Heart right ventricle (tissue), 16 donors: ENCODE results near the gene CDC37. TPM values are rescaled to one million over a fixed set of nuclear protein-coding genes. Genes with fewer than 3 reads are reported as not detected.
A peak's percentile ranks its signal among the peaks of the same experiment; 100 is the strongest.

Source experiments
- ATAC-seq, 8 donors: fragments of 200-7000 bp; cut with Tn5 transposase; one replicate each; pipeline ENCODE4 v1.9.1; 2020; ENCODE audit warnings: mild to moderate bottlenecking in 8 of 8, moderate library complexity in 8 of 8, moderate number of reproducible peaks in 1 of 8
- DNase-seq, 2 donors: peaks; one replicate each; pipeline ENCODE4 v3.0.0-alpha.2; 2020
- H3K27ac ChIP-seq, 10 donors: fragments of 200-600 bp; sonication (generic) in 2 of 10; one replicate each; pipeline versions ENCODE4 v1.5.0 to v1.8.0; 2020 to 2022; ENCODE audit warnings: mild to moderate bottlenecking in 3 of 10
- H3K27me3 ChIP-seq, 7 donors: fragments of 200-600 bp; one replicate each; pipeline ENCODE4 v1.8.0; 2021 to 2022; ENCODE audit warnings: mild to moderate bottlenecking in 2 of 7
- H3K36me3 ChIP-seq, 9 donors: fragments of 200-600 bp; sonication (generic) in 1 of 9; one replicate each; pipeline versions ENCODE4 v1.5.0 to v1.8.0; 2020 to 2022; ENCODE audit warnings: mild to moderate bottlenecking in 2 of 9
- H3K4me1 ChIP-seq, 9 donors: fragments of 200-600 bp; sonication (generic) in 1 of 9; one replicate each; pipeline versions ENCODE4 v1.5.0 to v1.8.0; 2020 to 2022; ENCODE audit warnings: mild to moderate bottlenecking in 4 of 9
- H3K4me3 ChIP-seq, 10 donors: fragments of 200-600 bp; sonication (generic) in 2 of 10; one replicate each; pipeline versions ENCODE4 v1.5.0 to v1.8.0; 2020 to 2022; ENCODE audit warnings: mild to moderate bottlenecking in 7 of 10, moderate library complexity in 2 of 10
- H3K9me3 ChIP-seq, 11 donors: fragments of 200-600 bp in 10 of 11; sonication (generic) in 2 of 11; one replicate each; pipeline versions ENCODE4 v1.5.0 to v1.8.0; 2013 to 2022; ENCODE audit warnings: mild to moderate bottlenecking in 2 of 11, control low read depth in 1 of 11, moderate library complexity in 1 of 11
- WGBS, 2 donors: extraction: QIAGEN DNeasy Blood & Tissue Kit; methylation state at CpG; one replicate each; pipeline ENCODE4 v1.1.7; 2013; ENCODE audit warnings: inconsistent platforms in 1 of 2; 5-methylcytosine and 5-hydroxymethylcytosine counted together
- intact Hi-C, 10 donors: fragments of 100-400 bp; cut with DNase I; formaldehyde crosslinking; loops; one replicate each; pipeline versions ENCODE4 v1.11.1 to v1.14.2; 2022
- long read RNA-seq, 3 donors: library from polyadenylated mRNA; unstranded; transcript quantifications; one replicate each; pipeline ENCODE4 v2.0.0, GENCODE V29; 2020 to 2021
- polyA plus RNA-seq, 2 donors: library from polyadenylated mRNA; stranded (reverse); fragments of 200-250 nt; gene quantifications; one replicate each; pipeline ENCODE4 v1.2.3, GENCODE V29; 2013
- total RNA-seq, 10 donors: library from RNA; stranded (reverse); fragmentation: NEBNext Ultra II Directional in 3 of 10; extraction: Animal tissue kit (Norgen Biotek cat#: 25700) in 3 of 10; gene quantifications; one replicate each; pipeline versions ENCODE4 v1.2.1 to v1.2.4, GENCODE V29; 2021 to 2023
- TF ChIP-seq, protein P1 (sequence below), 9 donors: fragments of 200-600 bp; sonication (generic) in 2 of 9; IDR thresholded peaks; one replicate each; pipeline versions ENCODE4 v1.5.0 to v1.8.0; 2021 to 2022; ENCODE audit warnings: antibody characterized with exemption in 9 of 9, mild to moderate bottlenecking in 5 of 9, moderate library complexity in 1 of 9
- donor health status: Arrhythmogenic right ventricular cardiomyopathy.
- donor health status: ischemic (EF 13 %, LVEDD 7.1; RV severe dilation, severe dysfunction).
- donor health status: healthy with polysubstance abuse.
- donor health status: DM: no; HTN: yes; CAD: no.
- donor health status: DM: no; HTN: no; CAD: no.
- donor health status: ischemic (EF 25% LVEDD 6.9; RV normal size, moderate dysfunction).
- donor health status: ischemic (EF 25% LVEDD 5.7; RV mildly dilated, moderate dysfunction).
- donor health status: healthy.
- donor health status: DM: yes; HTN: yes; CAD: no.
- donor health status: Ischemic cardiomyopathy.
- donor health status: ischemic (EF 35%, LVEDD 5.7; RV mildly dilated, moderate dysfunction).
- donor health status: nonischemic (EF 11% LVEDD 7.7; RV severe dilation, severe dysfunction).
- donor health status: DM: yes; HTN: yes; CAD: no.
- donor health status: PGD.
- donor health status: ischemic (EF 29% LVEDD 5.4; RV normal size, mild dysfunction).
- donor health status: nonischemic (EF 23%, LVEDD 6.1; RV moderate dilation, normal function).

The CDC37 gene
- total RNA-seq, result 100 to 1,000 TPM; 106 to 179 (median 121) TPM
- polyA plus RNA-seq, result 100 to 1,000 TPM; 217 to 422 TPM
- long read RNA-seq, donor 1, transcript CDC37-201 (8 exons, 1,608 nt), result major isoform, 142 of 257 reads
- long read RNA-seq, donor 1, transcript CDC37-209 (7 exons, 1,377 nt), result minor isoform, 12 of 257 reads
- long read RNA-seq, donor 1, partial matches to known transcripts, result 34 of 257 reads
- long read RNA-seq, donor 1, other reads (novel, unspliced or antisense), result 69 of 257 reads
- long read RNA-seq, donor 2, transcript CDC37-209 (7 exons, 1,377 nt), result minor isoform, 25 of 316 reads
- long read RNA-seq, donor 2, transcript CDC37-201 (8 exons, 1,608 nt), result major isoform, 149 of 316 reads
- long read RNA-seq, donor 2, partial matches to known transcripts, result 35 of 316 reads
- long read RNA-seq, donor 2, other reads (novel, unspliced or antisense), result 107 of 316 reads
- long read RNA-seq, donor 3, transcript CDC37-201 (8 exons, 1,608 nt), result major isoform, 376 of 512 reads
- long read RNA-seq, donor 3, transcript CDC37-209 (7 exons, 1,377 nt), result minor isoform, 61 of 512 reads
- long read RNA-seq, donor 3, partial matches to known transcripts, result 26 of 512 reads
- long read RNA-seq, donor 3, other reads (novel, unspliced or antisense), result 49 of 512 reads

DNA sequence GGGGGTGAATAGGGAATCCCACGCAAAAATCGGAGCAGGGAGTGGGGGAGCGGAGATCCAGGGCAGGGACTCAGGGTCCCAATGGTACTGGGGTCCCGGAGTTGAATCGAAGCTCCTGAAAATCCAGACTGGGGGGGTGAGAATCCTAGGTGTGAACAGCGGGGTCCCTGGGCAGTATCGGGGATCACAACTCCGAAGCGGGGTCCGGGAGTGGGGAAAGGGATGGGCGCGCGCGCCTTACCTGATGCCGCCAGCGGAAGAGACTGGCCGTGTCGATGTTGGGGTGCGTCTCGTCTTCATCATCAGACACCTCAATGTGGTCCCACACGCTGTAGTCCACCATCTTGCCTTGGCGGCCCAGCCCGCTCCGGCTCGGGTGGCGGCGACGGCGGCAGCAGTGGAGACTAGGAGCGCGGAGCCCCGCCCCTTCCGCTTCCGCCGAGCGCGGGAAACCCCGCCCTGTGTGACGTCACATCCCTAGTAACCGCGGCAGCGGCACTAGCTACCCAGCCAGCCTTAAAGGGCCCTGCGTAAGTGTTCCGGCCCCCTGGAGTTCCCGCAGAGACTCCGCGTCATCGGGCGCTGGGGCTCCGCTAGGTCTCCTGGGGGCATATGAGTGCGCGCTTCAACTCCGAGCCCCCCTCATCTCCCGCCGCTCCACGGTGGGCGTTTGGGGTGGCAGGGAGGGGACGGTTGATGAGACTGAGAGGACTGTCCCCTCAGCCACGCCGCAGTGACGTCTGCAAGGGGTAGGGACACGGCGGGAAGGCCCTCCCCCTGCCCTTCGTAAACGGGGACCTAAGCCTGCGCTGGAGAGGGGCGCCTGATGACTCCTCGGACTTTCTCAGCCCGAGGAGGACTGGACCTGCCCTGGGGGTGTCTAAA, at the start of gene CDC37:
CDC37 (minus strand) TSS at position 406 of the 885 bp plus-strand sequence; CDS start at position 343, 63 bp downstream.
- Histone ChIP-seq H3K27ac (peak within 1 kb of the TSS; percentile 67 to 94 (median 89)), H3K27me3 (peaks cover 6 to 30% (median 25%) of the 10 kb centered on the region in 7 donors), H3K36me3 (peaks cover 0 to 22% (median 0%) of the 10 kb centered on the region in 9 donors), H3K4me1 (peaks cover 33 to 83% (median 59%) of the 10 kb centered on the region in 9 donors), H3K9me3 (no peaks in the 10 kb centered on the region), H3K4me3 (peak within 1 kb of the TSS; percentile 63 to 99 (median 96))
- WGBS, 2 donors, result 0% methylated on average over 69 of the region's 69 CpGs
- ATAC-seq (peak; percentile 92 to 97 (median 96)), DNase-seq (peak; percentile 95 to 97)
- intact Hi-C loops, result loop anchor here in 6 of 10 donors (1.0 to 10.0 kb wide), 6 partner anchors 21 to 171 kb away; partner anchors contain the start of genes CDKN2D (in 1 of the 6) and KRI1 (in 1 of the 6)
- TF ChIP-seq, protein P1, sequence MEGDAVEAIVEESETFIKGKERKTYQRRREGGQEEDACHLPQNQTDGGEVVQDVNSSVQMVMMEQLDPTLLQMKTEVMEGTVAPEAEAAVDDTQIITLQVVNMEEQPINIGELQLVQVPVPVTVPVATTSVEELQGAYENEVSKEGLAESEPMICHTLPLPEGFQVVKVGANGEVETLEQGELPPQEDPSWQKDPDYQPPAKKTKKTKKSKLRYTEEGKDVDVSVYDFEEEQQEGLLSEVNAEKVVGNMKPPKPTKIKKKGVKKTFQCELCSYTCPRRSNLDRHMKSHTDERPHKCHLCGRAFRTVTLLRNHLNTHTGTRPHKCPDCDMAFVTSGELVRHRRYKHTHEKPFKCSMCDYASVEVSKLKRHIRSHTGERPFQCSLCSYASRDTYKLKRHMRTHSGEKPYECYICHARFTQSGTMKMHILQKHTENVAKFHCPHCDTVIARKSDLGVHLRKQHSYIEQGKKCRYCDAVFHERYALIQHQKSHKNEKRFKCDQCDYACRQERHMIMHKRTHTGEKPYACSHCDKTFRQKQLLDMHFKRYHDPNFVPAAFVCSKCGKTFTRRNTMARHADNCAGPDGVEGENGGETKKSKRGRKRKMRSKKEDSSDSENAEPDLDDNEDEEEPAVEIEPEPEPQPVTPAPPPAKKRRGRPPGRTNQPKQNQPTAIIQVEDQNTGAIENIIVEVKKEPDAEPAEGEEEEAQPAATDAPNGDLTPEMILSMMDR (IDR thresholded peaks at IDR 0.05), result no peak

DNA sequence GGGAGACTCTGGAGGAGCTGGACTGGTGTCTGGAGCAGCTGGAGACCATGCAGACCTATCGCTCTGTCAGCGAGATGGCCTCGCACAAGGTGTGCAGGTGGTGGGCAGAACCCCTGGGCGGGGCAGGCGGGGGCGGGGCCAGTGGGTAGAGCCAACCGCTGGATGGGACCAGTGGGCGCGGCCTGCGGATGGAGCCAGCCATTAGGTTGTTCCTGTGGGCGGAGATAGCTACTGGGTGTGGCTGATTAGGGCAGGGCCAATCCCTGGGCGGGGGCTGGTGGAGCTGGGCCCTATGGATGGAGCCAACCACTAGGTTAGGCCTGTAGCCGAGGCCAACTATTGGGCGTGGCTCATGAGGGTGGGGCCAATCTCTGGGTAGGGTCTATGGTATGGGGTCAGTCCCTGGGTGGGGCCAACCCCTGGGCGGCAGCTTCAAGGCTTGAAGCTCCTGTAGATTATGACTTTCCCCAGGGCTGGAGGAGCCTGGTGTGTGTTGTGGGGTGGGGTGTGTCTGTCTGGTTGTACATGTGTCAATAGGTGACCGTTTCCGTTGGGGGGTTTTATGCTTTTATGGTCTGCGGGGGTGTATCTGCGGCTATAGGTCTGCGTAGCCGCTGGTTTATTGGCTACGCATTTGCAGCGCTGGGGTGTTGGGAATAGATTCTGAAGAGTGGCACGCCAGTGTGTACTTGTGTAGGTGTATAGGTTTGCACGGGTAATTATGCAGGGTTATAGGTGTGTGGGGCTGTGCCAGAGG, 47.7 kb upstream of the CDC37 start:
- Histone ChIP-seq H3K36me3 (peaks cover 0 to 64% (median 8%) of the 10 kb centered on the region in 9 donors), H3K4me3 (no peak overlapping the region), H3K27ac (no peak overlapping the region), H3K27me3 (no peaks in the 10 kb centered on the region), H3K9me3 (no peaks in the 10 kb centered on the region), H3K4me1 (no peaks in the 10 kb centered on the region)
- TF ChIP-seq, protein P1 (IDR thresholded peaks at IDR 0.05), result no peak
- 75 to 84% methylated on average over 25 of the region's 25 CpGs for WGBS, 2 donors
- no peak for DNase-seq
- intact Hi-C loops, result no loop called here
- ATAC-seq, result peak in 1 of 8 donors; percentile 11

DNA sequence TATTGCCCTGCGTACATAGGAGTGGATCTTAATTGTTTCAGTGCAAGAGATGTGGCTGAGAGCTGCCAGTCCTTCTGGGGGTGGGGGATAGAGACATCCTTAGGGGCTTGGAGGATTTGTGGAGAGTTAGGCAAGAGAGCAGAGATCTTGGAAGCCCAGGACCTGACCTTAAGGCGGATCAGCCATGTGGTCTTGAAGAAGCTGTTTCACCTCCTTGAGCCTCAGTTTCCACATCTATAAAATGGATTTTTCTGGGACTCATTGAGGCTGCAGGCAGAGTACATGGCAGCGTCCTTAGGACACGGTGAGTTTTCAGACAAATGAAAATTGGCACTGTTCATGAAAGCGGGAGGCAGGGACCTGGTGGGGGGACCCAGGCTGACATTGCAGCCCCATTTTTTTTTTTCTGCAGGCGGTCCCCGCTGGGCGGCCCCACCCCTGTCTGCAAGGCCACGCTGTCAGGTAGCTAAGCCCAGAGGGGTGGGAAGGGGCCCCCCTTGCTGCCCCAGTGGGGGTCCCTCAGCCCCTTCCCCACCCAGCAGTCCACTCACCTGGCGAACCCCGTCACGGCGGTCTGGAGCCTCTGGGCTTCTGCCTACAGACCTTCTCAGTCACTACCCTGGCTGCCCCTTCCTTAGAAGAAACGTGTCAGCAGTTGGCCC, 47.0 kb upstream of the CDC37 start:
- Histone ChIP-seq H3K36me3 (peaks cover 0 to 63% (median 8%) of the 10 kb centered on the region in 9 donors), H3K27me3 (no peaks in the 10 kb centered on the region), H3K27ac (no peak overlapping the region), H3K4me1 (no peaks in the 10 kb centered on the region), H3K9me3 (no peaks in the 10 kb centered on the region), H3K4me3 (no peak overlapping the region)
- intact Hi-C loops, result no loop called here
- TF ChIP-seq, protein P1 (IDR thresholded peaks at IDR 0.05), result no peak
- ATAC-seq (no peak), DNase-seq (no peak)
- 89 to 91% methylated on average over 14 of the region's 14 CpGs for WGBS, 2 donors
